SIG-M5 treated with dmso at 0.1 percent for 504 hours (cell line): ENCODE data around the gene TGFB2.

Experiments used
- DNase-seq: peaks from one replicate; lab custom pipeline; 2025; ENCODE audit not compliant: unreplicated experiment; lab: John Stamatoyannopoulos, UW

The TGFB2 gene

GRCh38 chr1:218361298-218362065 is 16.3 kb downstream of the TGFB2 start:
- peak; percentile 53 for DNase-seq

- DNase-seq: no peak
Observed at GRCh38 chr1:218362418-218363076, 17.4 kb downstream of the TGFB2 start.

GRCh38 chr1:218363141-218363540 is 18.0 kb downstream of the TGFB2 start:
- no peak for DNase-seq

GRCh38 chr1:218364028-218364710 is 19.0 kb downstream of the TGFB2 start:
- DNase-seq: no peak

GRCh38 chr1:218365226-218365999 is 20.3 kb downstream of the TGFB2 start:
- DNase-seq: no peak

GRCh38 chr1:218366322-218367052 is 21.4 kb downstream of the TGFB2 start:
- DNase-seq: no peak

GRCh38 chr1:218367118-218367517 is 22.0 kb downstream of the TGFB2 start:
- peak; percentile 27 for DNase-seq

GRCh38 chr1:218368686-218369085 is 23.6 kb downstream of the TGFB2 start:
- no peak for DNase-seq

GRCh38 chr1:218369688-218370511 is 24.8 kb downstream of the TGFB2 start:
- no peak for DNase-seq

- no peak for DNase-seq
Observed at GRCh38 chr1:218371927-218372672, 27.0 kb downstream of the TGFB2 start.

- DNase-seq: no peak
Observed at GRCh38 chr1:218374401-218375353, 29.5 kb downstream of the TGFB2 start.

GRCh38 chr1:218376722-218377121 is 31.6 kb downstream of the TGFB2 start:
- DNase-seq: no peak

GRCh38 chr1:218377143-218377660 is 32.1 kb downstream of the TGFB2 start:
- DNase-seq: peak; percentile 96

GRCh38 chr1:218380125-218380977 is 35.2 kb downstream of the TGFB2 start:
- peak; percentile 81 for DNase-seq

- DNase-seq: no peak
Observed at GRCh38 chr1:218382261-218382660, 37.1 kb downstream of the TGFB2 start.

GRCh38 chr1:218383051-218383450 is 37.9 kb downstream of the TGFB2 start:
- DNase-seq: no peak

GRCh38 chr1:218383681-218384080 is 38.5 kb downstream of the TGFB2 start:
- no peak for DNase-seq
